ENCODE data around the gene MYO3B.
"Not testable (repeated sequence)": the region's sequence is repeated elsewhere in the genome, so short reads cannot be mapped to it uniquely, and the experiment has no call there.

MYO3B gene

GRCh38 chr2:170344663-170345346 lies 166.9 kb downstream of the MYO3B start:
- no peak for DNase-seq

DNA sequence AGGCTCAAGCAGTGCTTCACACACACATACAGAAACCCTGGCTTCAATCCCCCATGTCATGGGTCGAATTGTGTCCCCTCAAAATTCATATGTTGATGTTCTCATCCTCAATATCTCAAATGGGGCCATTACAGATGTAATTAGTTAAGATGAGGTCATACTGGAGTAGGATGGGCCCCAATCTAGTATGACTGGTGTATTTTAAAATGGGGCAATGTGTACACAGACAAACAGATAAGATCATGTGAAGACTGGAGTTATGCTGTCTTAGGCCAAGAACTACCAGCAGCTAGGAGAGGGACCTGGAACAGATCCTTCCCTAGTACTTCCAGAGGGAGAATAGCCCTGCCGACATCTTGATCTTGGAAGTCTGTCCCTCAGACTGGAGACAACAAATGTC lies 167.7 kb downstream of the MYO3B start:
- no peak for DNase-seq

- not testable (repeated sequence) for DNase-seq
These were observed 171.3 kb downstream of the MYO3B start for GRCh38 chr2:170349269-170349668.

GRCh38 chr2:170350929-170351826 lies 173.2 kb downstream of the MYO3B start:
- no peak for DNase-seq

GRCh38 chr2:170353723-170354122 lies 175.8 kb downstream of the MYO3B start:
- no peak for DNase-seq

DNA sequence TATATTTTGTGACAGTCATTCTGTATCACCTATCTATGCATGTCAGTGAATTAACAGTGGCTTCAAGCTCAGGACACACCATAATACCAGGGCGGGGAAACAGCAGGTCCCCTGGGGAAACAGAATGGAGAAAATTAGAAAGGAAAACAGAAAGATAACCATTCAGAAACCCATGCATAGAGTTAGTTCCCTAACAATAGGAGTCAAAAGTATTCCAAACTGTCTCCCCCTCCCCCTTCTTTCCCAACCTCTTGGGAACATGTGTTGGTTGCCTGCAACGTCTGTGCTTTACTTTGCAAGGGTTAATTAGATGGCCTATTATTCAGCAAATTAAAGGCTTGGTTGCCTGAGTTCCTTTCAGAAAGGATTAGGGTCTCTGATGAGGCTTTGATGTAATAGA lies 176.4 kb downstream of the MYO3B start:
- DNase-seq, result peak in 2 of 3 experiments; percentile 27 to 70

- DNase-seq, result peak; percentile 25 to 72 (median 35)
These were observed 177.2 kb downstream of the MYO3B start for GRCh38 chr2:170354855-170355780.

- no peak for DNase-seq
These were observed 181.5 kb downstream of the MYO3B start for GRCh38 chr2:170359466-170359865.

DNA sequence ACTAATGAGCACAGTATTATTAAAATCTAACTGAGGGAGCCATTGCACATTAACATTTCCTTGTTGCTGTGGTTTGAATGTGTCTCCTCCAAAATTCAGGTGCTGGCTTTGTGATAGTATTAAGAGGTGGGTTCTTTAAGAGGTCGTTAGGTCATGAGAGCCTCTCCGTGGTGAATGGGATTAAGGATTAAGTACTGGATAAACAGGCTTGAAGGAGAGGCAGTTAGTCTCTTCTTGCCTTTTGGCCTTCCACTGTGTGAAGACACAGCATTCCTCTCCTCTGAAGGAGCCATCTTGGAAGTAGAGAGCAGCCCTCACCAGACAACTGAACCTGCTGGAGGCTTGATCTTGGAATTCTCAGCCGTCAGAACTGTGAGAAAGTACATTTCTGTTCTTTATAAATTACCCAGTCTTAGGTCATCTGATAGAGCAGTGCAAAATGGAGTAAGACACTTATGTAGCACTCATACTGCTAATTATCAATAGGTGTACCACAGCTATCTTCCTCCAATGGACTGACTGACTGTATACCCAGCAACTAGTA lies 182.7 kb downstream of the MYO3B start:
- DNase-seq, result no peak

DNA sequence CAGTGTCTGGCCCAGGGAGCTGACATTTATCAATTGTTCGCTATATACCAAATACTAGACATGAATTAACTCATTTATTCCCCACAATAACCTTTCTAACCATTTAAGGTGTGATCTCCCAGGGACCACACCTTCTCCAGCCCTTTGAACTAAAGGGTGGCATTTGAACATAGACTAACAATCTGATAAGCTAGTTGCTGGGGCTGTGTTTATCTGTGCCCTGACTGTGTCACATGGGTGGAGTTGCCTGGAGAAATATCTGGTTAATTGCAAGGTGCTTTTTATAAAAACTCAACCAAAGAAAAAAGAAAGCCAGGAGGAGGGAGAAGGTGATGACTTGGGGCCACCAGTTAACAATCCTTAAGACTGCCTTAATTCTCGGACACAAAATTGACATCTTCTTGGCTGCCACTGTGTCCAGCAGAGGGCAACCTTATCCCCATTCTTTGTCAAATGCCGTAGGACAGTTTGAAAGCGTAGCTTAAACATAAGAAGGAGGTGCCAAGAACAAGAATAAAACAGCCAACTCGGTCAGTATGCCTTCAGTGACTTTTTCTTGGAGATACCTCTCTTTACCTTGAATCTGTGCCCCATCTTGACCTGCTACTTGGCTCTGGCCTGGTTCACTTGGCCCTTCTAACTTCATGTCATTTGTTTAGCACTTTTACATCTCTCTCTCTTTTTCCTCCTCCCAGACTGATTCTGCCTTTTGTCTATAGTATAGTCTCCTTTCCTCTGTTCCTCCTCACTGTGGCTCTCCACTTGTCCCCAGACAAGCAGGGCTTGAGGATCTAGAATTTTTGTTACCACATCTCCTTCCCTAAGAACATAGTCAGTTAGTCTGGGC lies 183.4 kb downstream of the MYO3B start:
- peak; percentile 0 to 34 (median 8) for DNase-seq

DNA sequence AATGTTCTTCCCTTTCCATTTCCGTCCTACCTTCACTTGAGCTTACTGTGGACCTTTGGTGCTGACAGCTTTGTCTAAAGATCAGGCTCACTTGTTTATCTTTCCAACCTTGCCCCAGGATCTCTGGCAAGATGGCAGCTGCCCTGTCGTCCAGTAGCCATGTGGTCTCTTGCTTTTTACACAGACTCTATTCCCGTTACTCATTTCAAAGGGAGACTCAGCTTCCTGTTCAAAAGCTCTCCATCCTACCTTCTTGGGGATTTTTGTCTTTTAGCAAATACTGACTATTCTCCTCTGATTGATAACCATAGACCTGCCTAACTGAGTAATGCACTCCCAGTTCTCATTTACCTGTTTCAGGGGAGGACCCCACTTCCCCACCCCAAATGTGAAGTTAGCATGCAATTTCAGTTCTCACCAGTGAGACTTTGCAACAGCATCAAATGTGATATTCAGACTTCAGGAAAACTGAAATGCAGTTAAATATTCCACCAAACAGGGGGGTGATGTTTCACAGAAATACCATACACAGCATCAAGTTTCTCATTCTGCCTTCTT lies 184.4 kb downstream of the MYO3B start:
- no peak for DNase-seq

- peak in 1 of 3 experiments; percentile 30 for DNase-seq
These were observed 185.1 kb downstream of the MYO3B start for GRCh38 chr2:170362871-170363631.

DNA sequence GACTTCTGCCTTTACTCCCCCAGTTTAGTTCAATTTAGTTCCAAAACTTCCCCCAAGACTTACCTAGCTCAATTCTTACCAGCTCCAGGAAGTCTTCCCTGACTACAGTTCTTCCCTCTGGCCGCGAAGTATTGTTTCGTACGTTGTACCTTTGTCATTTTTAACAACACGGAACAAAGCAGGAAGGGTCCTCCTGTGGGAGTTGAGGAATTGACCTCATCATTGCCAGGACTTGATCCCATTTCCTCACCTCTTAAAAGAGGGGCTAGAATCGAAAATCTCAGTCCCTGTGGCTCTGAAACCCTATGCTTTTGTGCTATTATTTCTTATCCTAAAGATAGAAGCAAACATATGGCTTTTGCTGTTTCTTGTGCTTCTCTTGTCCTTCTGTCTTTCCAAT lies 187.1 kb downstream of the MYO3B start:
- DNase-seq, result no peak

DNA sequence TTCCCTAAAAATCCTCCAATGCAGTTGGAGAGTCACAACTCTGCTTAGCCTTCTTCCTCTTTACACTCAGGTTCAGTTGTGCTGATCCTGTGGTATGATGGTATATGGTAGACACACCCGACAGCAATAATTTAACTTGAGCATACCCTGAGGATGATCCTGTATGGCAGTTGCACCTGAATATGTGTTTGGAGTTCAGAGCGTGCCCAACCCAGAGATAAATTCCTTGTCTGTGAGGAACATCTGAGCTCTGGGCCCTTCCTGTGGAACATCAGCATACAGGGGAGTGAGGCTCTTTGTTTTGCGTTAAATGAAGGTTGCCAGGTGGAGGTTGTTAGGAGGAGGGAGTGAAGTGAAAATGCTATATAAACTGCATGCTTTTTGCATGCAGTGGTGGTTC lies 187.7 kb downstream of the MYO3B start:
- no peak for DNase-seq

- no peak for DNase-seq
These were observed 190.4 kb downstream of the MYO3B start for GRCh38 chr2:170368370-170368769.

DNA sequence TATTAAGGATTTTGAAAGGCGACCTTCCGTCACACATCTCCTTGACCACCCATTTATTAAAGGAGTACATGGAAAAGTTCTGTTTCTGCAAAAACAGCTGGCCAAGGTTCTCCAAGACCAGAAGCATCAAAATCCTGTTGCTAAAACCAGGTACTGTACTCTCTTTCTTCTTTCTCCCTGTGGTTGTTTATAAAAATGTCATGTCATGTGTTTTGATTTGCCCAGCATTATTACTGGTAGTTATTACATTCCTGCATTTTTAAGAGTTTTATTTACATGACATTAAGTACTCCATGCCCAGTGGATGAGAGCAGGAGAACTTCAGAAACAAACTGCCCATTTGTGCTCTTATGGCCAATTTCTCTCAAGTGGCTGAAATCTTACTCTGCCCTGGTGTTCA lies 191.3 kb downstream of the MYO3B start:
- no peak for DNase-seq

DNA sequence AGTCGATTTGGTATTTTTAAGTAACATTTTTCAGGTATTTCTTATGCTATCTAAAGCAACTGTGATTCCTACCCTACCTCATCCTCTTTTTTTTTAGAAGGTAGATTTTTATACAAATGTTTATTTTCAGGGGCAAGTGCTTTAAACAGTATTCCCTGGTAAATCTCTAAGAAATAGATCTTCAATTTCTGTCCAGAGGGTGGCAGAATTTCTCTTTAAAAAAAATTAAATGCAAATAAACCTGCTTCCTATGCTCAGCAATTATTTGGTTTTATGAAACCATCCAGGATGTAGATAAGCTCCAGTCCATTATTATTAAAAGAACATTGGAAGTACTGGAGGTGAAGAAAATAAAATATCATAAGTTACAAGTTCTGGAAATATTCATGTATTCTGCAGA lies 191.9 kb downstream of the MYO3B start:
- DNase-seq, result peak in 2 of 3 experiments; percentile 15 to 33

DNA sequence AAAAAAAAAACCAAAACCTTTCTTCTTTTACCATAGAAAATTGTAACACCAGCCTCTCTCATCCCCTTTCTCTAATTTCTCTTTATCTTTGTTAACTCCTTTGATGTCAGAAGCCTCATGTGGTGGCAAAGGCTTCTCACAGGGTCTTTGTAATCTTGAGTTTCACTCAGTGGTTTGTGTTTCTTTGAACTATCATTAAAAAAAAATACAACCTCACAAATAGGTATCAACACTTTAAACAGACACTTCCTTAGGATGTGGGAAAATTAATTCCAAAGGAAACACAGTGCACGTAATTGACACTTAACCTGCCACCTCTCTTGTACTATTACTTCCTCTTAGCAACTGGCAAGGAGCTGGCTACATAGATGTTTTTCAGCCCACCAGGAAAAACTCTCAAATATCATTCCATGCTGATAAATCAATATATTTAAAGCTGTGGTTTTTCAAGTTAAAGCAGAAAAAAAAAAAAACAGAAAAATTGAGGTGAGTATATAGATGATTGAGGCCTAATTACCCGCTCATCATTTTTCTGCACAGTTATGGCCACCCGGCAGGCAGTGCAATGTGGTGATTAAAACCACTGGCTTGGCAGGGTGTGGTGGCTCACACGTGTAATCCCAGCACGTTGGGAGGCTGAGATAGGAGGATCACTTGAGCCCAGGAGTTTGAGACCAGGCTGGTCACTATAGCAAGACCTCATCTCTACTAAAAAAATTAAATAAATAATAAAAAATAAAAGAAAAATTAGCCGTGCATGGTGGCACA lies 193.5 kb downstream of the MYO3B start:
- DNase-seq, result no peak

DNA sequence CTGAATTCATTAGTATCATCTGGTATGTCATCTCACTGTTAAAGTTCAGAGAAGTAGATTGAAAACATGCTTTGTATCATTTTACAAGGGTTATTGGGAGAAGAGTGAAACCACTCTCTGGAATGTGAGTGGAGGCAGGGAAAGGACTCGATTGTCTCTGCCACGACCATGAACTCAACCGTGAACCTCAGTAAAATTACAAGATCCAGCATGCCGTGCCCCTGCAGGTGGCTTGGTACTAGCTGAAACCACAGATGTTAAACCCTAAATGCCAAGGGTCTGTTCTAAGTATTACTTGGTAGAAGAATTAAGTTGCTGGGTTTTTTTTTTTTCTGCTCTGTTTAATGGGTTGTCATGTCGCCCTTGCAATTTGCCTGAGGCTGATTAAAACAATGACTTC lies 197.2 kb downstream of the MYO3B start:
- peak in 1 of 3 experiments; percentile 20 for DNase-seq

Measured in NCI-H1417 (cell line).